Stimulated activated naive CD8-positive, alpha-beta T cell treated with anti-CD3 and anti-CD28 coated beads, Interleukin-15, Interleukin-2, amounts not matched to agents 100 ng/mL and 50 ng/mL, for 24 hours (primary cell): ENCODE measurements around the gene ELMO3.
A peak's percentile ranks its signal among the peaks of the same experiment; 100 is the strongest.

ENCODE experiments used
- H3K27ac Mint-ChIP-seq: one replicate; pipeline ENCODE4 v1.8.0; 2021; ENCODE audit warnings: mild to moderate bottlenecking, mixed read lengths
- H3K27me3 Mint-ChIP-seq: one replicate; pipeline ENCODE4 v1.8.0; 2021; ENCODE audit warnings: mixed read lengths
- H3K36me3 Mint-ChIP-seq: one replicate; pipeline ENCODE4 v1.8.0; 2021; ENCODE audit warnings: low read depth, mixed read lengths
- H3K4me1 Mint-ChIP-seq: one replicate; pipeline ENCODE4 v1.8.0; 2021; ENCODE audit warnings: low read depth, mixed read lengths
- H3K4me3 Mint-ChIP-seq: one replicate; pipeline ENCODE4 v1.8.0; 2021; ENCODE audit warnings: mild to moderate bottlenecking, mixed read lengths
- H3K9me3 Mint-ChIP-seq: one replicate; pipeline ENCODE4 v1.8.0; 2021; ENCODE audit warnings: mixed read lengths

The ELMO3 gene

GRCh38 chr16:67228905-67229304 lies 30.0 kb downstream of the ELMO3 start:
- Mint-ChIP-seq H3K27ac (no peak overlapping the region), H3K4me1 (peaks cover 48% of the 10 kb centered on the region), H3K27me3 (no peaks in the 10 kb centered on the region), H3K4me3 (peak overlapping the region; percentile 97), H3K36me3 (peaks cover 38% of the 10 kb centered on the region), H3K9me3 (no peaks in the 10 kb centered on the region)

- Mint-ChIP-seq H3K27me3 (no peaks in the 10 kb centered on the region), H3K27ac (no peak overlapping the region), H3K9me3 (no peaks in the 10 kb centered on the region), H3K36me3 (peaks cover 42% of the 10 kb centered on the region), H3K4me1 (peaks cover 36% of the 10 kb centered on the region), H3K4me3 (no peak overlapping the region)
Measured at GRCh38 chr16:67229906-67230808, 31.2 kb downstream of the ELMO3 start.

- H3K4me3 Mint-ChIP-seq = no peak overlapping the region
- H3K27ac Mint-ChIP-seq = no peak overlapping the region
- H3K36me3 Mint-ChIP-seq = peaks cover 44% of the 10 kb centered on the region
- H3K9me3 Mint-ChIP-seq = no peaks in the 10 kb centered on the region
- peaks cover 28% of the 10 kb centered on the region for H3K4me1 Mint-ChIP-seq
- H3K27me3 Mint-ChIP-seq = no peaks in the 10 kb centered on the region
Measured at GRCh38 chr16:67230809-67231660, 32.1 kb downstream of the ELMO3 start.

GRCh38 chr16:67233596-67233995 lies 34.7 kb downstream of the ELMO3 start:
- no peak overlapping the region for H3K27ac Mint-ChIP-seq
- no peaks in the 10 kb centered on the region for H3K9me3 Mint-ChIP-seq
- H3K4me1 Mint-ChIP-seq = peaks cover 13% of the 10 kb centered on the region
- peaks cover 58% of the 10 kb centered on the region for H3K36me3 Mint-ChIP-seq
- H3K4me3 Mint-ChIP-seq = no peak overlapping the region
- H3K27me3 Mint-ChIP-seq = no peaks in the 10 kb centered on the region

GRCh38 chr16:67234180-67234597 lies 35.3 kb downstream of the ELMO3 start:
- no peaks in the 10 kb centered on the region for H3K27me3 Mint-ChIP-seq
- H3K4me3 Mint-ChIP-seq = no peak overlapping the region
- H3K4me1 Mint-ChIP-seq = peaks cover 7% of the 10 kb centered on the region
- H3K27ac Mint-ChIP-seq = no peak overlapping the region
- H3K9me3 Mint-ChIP-seq = no peaks in the 10 kb centered on the region
- H3K36me3 Mint-ChIP-seq = peaks cover 57% of the 10 kb centered on the region

- Mint-ChIP-seq H3K9me3 (no peaks in the 10 kb centered on the region), H3K4me1 (peaks cover 6% of the 10 kb centered on the region), H3K27me3 (no peaks in the 10 kb centered on the region), H3K4me3 (peak overlapping the region; percentile 26), H3K36me3 (peaks cover 42% of the 10 kb centered on the region), H3K27ac (peak overlapping the region; percentile 71)
Measured at GRCh38 chr16:67235816-67236562, 37.1 kb downstream of the ELMO3 start.

GRCh38 chr16:67236563-67237395 lies 37.8 kb downstream of the ELMO3 start:
- Mint-ChIP-seq H3K4me3 (peak overlapping the region; percentile 26), H3K4me1 (peaks cover 13% of the 10 kb centered on the region)

GRCh38 chr16:67237396-67238277 lies 38.7 kb downstream of the ELMO3 start:
- Mint-ChIP-seq H3K4me3 (no peak overlapping the region), H3K27ac (no peak overlapping the region), H3K4me1 (peaks cover 18% of the 10 kb centered on the region), H3K9me3 (no peaks in the 10 kb centered on the region), H3K36me3 (peaks cover 45% of the 10 kb centered on the region), H3K27me3 (no peaks in the 10 kb centered on the region)

More at GRCh38 chr16:67236563-67237395, 37.8 kb downstream of the ELMO3 start:
- H3K27ac Mint-ChIP-seq = peak overlapping the region; percentile 71
- no peaks in the 10 kb centered on the region for H3K9me3 Mint-ChIP-seq
- H3K27me3 Mint-ChIP-seq = no peaks in the 10 kb centered on the region
- H3K36me3 Mint-ChIP-seq = peaks cover 41% of the 10 kb centered on the region

- Mint-ChIP-seq H3K27ac (no peak overlapping the region), H3K36me3 (peaks cover 44% of the 10 kb centered on the region), H3K4me1 (peaks cover 22% of the 10 kb centered on the region), H3K4me3 (no peak overlapping the region), H3K9me3 (no peaks in the 10 kb centered on the region), H3K27me3 (no peaks in the 10 kb centered on the region)
Measured at GRCh38 chr16:67238278-67238575, 39.3 kb downstream of the ELMO3 start.

- Mint-ChIP-seq H3K36me3 (peaks cover 39% of the 10 kb centered on the region), H3K4me1 (peaks cover 29% of the 10 kb centered on the region), H3K27me3 (no peaks in the 10 kb centered on the region), H3K4me3 (no peak overlapping the region), H3K27ac (no peak overlapping the region), H3K9me3 (no peaks in the 10 kb centered on the region)
Measured at GRCh38 chr16:67238806-67239470, 40.0 kb downstream of the ELMO3 start.

GRCh38 chr16:67240506-67240905 lies 41.6 kb downstream of the ELMO3 start:
- Mint-ChIP-seq H3K4me1 (peaks cover 45% of the 10 kb centered on the region), H3K4me3 (no peak overlapping the region), H3K9me3 (no peaks in the 10 kb centered on the region), H3K27ac (no peak overlapping the region), H3K27me3 (no peaks in the 10 kb centered on the region), H3K36me3 (peaks cover 41% of the 10 kb centered on the region)

GRCh38 chr16:67241008-67241900 lies 42.3 kb downstream of the ELMO3 start:
- peaks cover 36% of the 10 kb centered on the region for H3K36me3 Mint-ChIP-seq
- peaks cover 44% of the 10 kb centered on the region for H3K4me1 Mint-ChIP-seq
- H3K27me3 Mint-ChIP-seq = no peaks in the 10 kb centered on the region
- H3K9me3 Mint-ChIP-seq = no peaks in the 10 kb centered on the region
- peak overlapping the region; percentile 34 for H3K27ac Mint-ChIP-seq
- H3K4me3 Mint-ChIP-seq = no peak overlapping the region
